Trophoblast cell (in vitro differentiated cells and primary cell): Measurements from ENCODE around the gene KRTAP9-9.

Experiments used
- DNase-seq, 2 donors: peaks; one replicate each; pipeline ENCODE4 v3.0.0-alpha.2; 2016
- H2AFZ ChIP-seq: 2 replicates; pipeline ENCODE4 v1.6.1; 2013; ENCODE audit warnings: low read length, moderate library complexity, mild to moderate bottlenecking; ENCODE audit not compliant: insufficient read depth, poor library complexity
- H2AK5ac ChIP-seq: 2 replicates; pipeline ENCODE4 v1.6.1; 2013; ENCODE audit warnings: mild to moderate bottlenecking, low read length
- H2BK120ac ChIP-seq: 2 replicates; pipeline ENCODE4 v1.6.1; 2013; ENCODE audit warnings: low read length, mild to moderate bottlenecking, moderate library complexity; ENCODE audit not compliant: insufficient read depth, poor library complexity
- H2BK12ac ChIP-seq: 2 replicates; pipeline ENCODE4 v1.6.1; 2013; ENCODE audit warnings: mild to moderate bottlenecking, low read length, moderate library complexity
- H2BK5ac ChIP-seq: 2 replicates; pipeline ENCODE4 v1.6.1; 2013; ENCODE audit warnings: low read length, low read depth, moderate library complexity, mild to moderate bottlenecking; ENCODE audit not compliant: poor library complexity
- H3K14ac ChIP-seq: 2 replicates; pipeline ENCODE4 v1.6.1; 2013; ENCODE audit warnings: mild to moderate bottlenecking, low read length
- H3K18ac ChIP-seq: 2 replicates; pipeline ENCODE4 v1.6.1; 2013; ENCODE audit warnings: mild to moderate bottlenecking, low read length
- H3K23ac ChIP-seq: 2 replicates; pipeline ENCODE4 v1.6.1; 2013; ENCODE audit warnings: low read length
- H3K27ac ChIP-seq: 2 replicates; pipeline ENCODE4 v1.5.1; 2013; ENCODE audit warnings: low read depth, mild to moderate bottlenecking, inconsistent platforms, low read length, moderate library complexity
- H3K27me3 ChIP-seq: 2 replicates; pipeline ENCODE4 v1.6.1; 2013; ENCODE audit warnings: inconsistent platforms, mild to moderate bottlenecking, low read length, moderate library complexity; ENCODE audit not compliant: insufficient read depth
- H3K36me3 ChIP-seq, 2 experiments: 1 replicate in 1 of 2; 2 replicates in 1 of 2; pipeline ENCODE4 v1.6.1; 2013; ENCODE audit warnings: low read length in 2 of 2, mild to moderate bottlenecking in 2 of 2, moderate library complexity in 1 of 2; ENCODE audit not compliant: insufficient read depth in 2 of 2, control insufficient read depth in 1 of 2
- H3K4ac ChIP-seq: 2 replicates; pipeline ENCODE4 v1.6.1; 2013; ENCODE audit warnings: low read depth, mild to moderate bottlenecking, low read length, moderate library complexity
- H3K4me1 ChIP-seq, 2 experiments: 1 replicate in 1 of 2; 2 replicates in 1 of 2; pipeline ENCODE4 v1.6.1; 2013; ENCODE audit warnings: low read length in 2 of 2, mild to moderate bottlenecking in 2 of 2, moderate library complexity in 1 of 2; ENCODE audit not compliant: insufficient read depth in 2 of 2, control insufficient read depth in 1 of 2
- H3K4me2 ChIP-seq: 2 replicates; pipeline ENCODE4 v1.6.1; 2013; ENCODE audit warnings: inconsistent platforms, mild to moderate bottlenecking, low read length, moderate library complexity
- H3K4me3 ChIP-seq: 2 replicates; pipeline ENCODE4 v1.5.1; 2013; ENCODE audit warnings: mild to moderate bottlenecking, low read depth, low read length, inconsistent platforms
- H3K79me1 ChIP-seq: one replicate; pipeline ENCODE4 v1.6.1; 2013; ENCODE audit warnings: low read length
- H3K79me2 ChIP-seq: 2 replicates; pipeline ENCODE4 v1.6.1; 2013; ENCODE audit warnings: low read length, mild to moderate bottlenecking; ENCODE audit not compliant: control insufficient read depth, insufficient read depth, poor library complexity
- H3K9ac ChIP-seq: 2 replicates; pipeline ENCODE4 v1.6.1; 2013; ENCODE audit warnings: mild to moderate bottlenecking, low read length
- H3K9me3 ChIP-seq: 2 replicates; pipeline ENCODE4 v1.6.1; 2013; ENCODE audit warnings: low read depth, mild to moderate bottlenecking, control low read depth, inconsistent platforms, low read length; ENCODE audit not compliant: insufficient read depth
- H4K12ac ChIP-seq: 2 replicates; pipeline ENCODE4 v1.6.1; 2013; ENCODE audit warnings: low read depth, mild to moderate bottlenecking, low read length, moderate library complexity
- H4K8ac ChIP-seq: 2 replicates; pipeline ENCODE4 v1.6.1; 2013; ENCODE audit warnings: low read depth, mild to moderate bottlenecking, low read length, moderate library complexity
- H4K91ac ChIP-seq: one replicate; pipeline ENCODE4 v1.6.1; 2013; ENCODE audit warnings: low read depth, mild to moderate bottlenecking, low read length, moderate library complexity
- WGBS: extraction: QIAGEN DNeasy Blood & Tissue Kit; methylation state at CpG from one replicate; pipeline ENCODE4 v1.1.7; 2013; ENCODE audit warnings: missing lambda C conversion rate; ENCODE audit not compliant: insufficient read length, insufficient coverage; ENCODE audit errors: extremely low coverage; 5-methylcytosine and 5-hydroxymethylcytosine counted together

KRTAP9-9 gene

DNA sequence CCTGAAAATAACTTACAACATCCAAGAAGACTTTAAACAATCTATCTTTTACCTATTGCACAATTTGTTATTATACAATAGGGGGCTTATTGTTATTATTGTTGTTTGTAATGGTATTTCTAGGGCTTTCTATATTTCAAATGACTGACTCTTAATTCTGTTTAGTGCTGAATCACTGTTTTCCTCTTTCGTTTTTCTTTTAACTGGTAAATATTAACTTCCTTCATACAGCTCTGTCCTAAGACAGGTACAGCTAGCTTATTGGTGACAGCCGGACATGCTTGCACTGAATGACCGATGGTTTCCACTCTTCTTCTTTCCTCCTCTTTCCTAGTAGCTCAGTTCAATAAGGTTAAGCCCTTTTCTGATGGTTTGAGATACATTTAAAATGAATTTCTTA lies 31.9 kb downstream of the KRTAP9-9 start:
- H2BK12ac ChIP-seq: no peak overlapping the region
- H3K23ac ChIP-seq: no peak overlapping the region
- no peak overlapping the region for H3K18ac ChIP-seq
- H3K79me1 ChIP-seq: peaks cover 6% of the 10 kb centered on the region
- H3K36me3 ChIP-seq: no peaks in the 10 kb centered on the region
- H3K9me3 ChIP-seq: no peaks in the 10 kb centered on the region
- H3K4me3 ChIP-seq: no peak overlapping the region
- H4K91ac ChIP-seq: no peak overlapping the region
- no peak overlapping the region for H2AK5ac ChIP-seq
- no CpG with 5 or more reads among the region's 3 CpGs for WGBS
- H3K4me2 ChIP-seq: no peak overlapping the region
- H3K4ac ChIP-seq: no peak overlapping the region
- no peak overlapping the region for H4K12ac ChIP-seq
- peaks cover 3% of the 10 kb centered on the region in 2 experiments for H3K4me1 ChIP-seq
- no peak overlapping the region for H3K14ac ChIP-seq
- no peaks in the 10 kb centered on the region for H3K27me3 ChIP-seq
- H3K9ac ChIP-seq: no peak overlapping the region
- no peak for DNase-seq
- no peak overlapping the region for H2BK120ac ChIP-seq
- no peak overlapping the region for H4K8ac ChIP-seq
- no peak overlapping the region for H2AFZ ChIP-seq
- H3K27ac ChIP-seq: no peak overlapping the region
- no peaks in the 10 kb centered on the region for H3K79me2 ChIP-seq
- no peak overlapping the region for H2BK5ac ChIP-seq

- Histone ChIP-seq H3K36me3 (no peaks in the 10 kb centered on the region), H3K18ac (no peak overlapping the region), H3K4me3 (no peak overlapping the region), H3K9me3 (peaks cover 5% of the 10 kb centered on the region), H3K27ac (no peak overlapping the region), H4K8ac (no peak overlapping the region), H3K79me1 (no peaks in the 10 kb centered on the region), H3K14ac (no peak overlapping the region), H3K4ac (no peak overlapping the region), H2AK5ac (no peak overlapping the region), H4K12ac (no peak overlapping the region), H3K4me2 (no peak overlapping the region), H3K27me3 (no peaks in the 10 kb centered on the region), H3K4me1 (no peaks in the 10 kb centered on the region), H2BK5ac (no peak overlapping the region), H2BK12ac (no peak overlapping the region), H2AFZ (no peak overlapping the region), H3K9ac (no peak overlapping the region), H3K23ac (no peak overlapping the region), H2BK120ac (no peak overlapping the region), H3K79me2 (no peaks in the 10 kb centered on the region), H4K91ac (no peak overlapping the region)
- no CpG with 5 or more reads among the region's 1 CpG for WGBS
- DNase-seq: no peak
Observed at GRCh38 chr17:41294016-41294415, 38.8 kb downstream of the KRTAP9-9 start.

- Histone ChIP-seq H3K4me2 (no peak overlapping the region), H3K4me1 (no peaks in the 10 kb centered on the region), H2BK120ac (no peak overlapping the region), H3K18ac (no peak overlapping the region), H2BK12ac (no peak overlapping the region), H4K12ac (no peak overlapping the region), H3K27ac (no peak overlapping the region), H2AFZ (no peak overlapping the region), H2BK5ac (no peak overlapping the region), H3K9me3 (peaks cover 5% of the 10 kb centered on the region), H4K91ac (no peak overlapping the region), H3K14ac (no peak overlapping the region), H3K4ac (no peak overlapping the region), H2AK5ac (no peak overlapping the region), H3K9ac (no peak overlapping the region), H3K36me3 (no peaks in the 10 kb centered on the region), H4K8ac (no peak overlapping the region), H3K23ac (no peak overlapping the region), H3K27me3 (no peaks in the 10 kb centered on the region), H3K4me3 (no peak overlapping the region), H3K79me1 (no peaks in the 10 kb centered on the region), H3K79me2 (no peaks in the 10 kb centered on the region)
- WGBS: no CpG with 5 or more reads among the region's 1 CpG
- DNase-seq: no peak
Observed at GRCh38 chr17:41296846-41297245, 41.7 kb downstream of the KRTAP9-9 start.

GRCh38 chr17:41298458-41299135 lies 43.4 kb downstream of the KRTAP9-9 start:
- no peak overlapping the region for H3K4me2 ChIP-seq
- no peak overlapping the region for H2BK5ac ChIP-seq
- no peaks in the 10 kb centered on the region for H3K4me1 ChIP-seq
- WGBS: no CpG with 5 or more reads among the region's 20 CpGs
- no peak overlapping the region for H2AK5ac ChIP-seq
- H3K4me3 ChIP-seq: no peak overlapping the region
- no peak overlapping the region for H3K4ac ChIP-seq
- no peaks in the 10 kb centered on the region for H3K36me3 ChIP-seq
- H3K9me3 ChIP-seq: peaks cover 8% of the 10 kb centered on the region
- H2AFZ ChIP-seq: no peak overlapping the region
- DNase-seq: no peak
- H3K23ac ChIP-seq: no peak overlapping the region
- H3K27me3 ChIP-seq: no peaks in the 10 kb centered on the region
- no peaks in the 10 kb centered on the region for H3K79me1 ChIP-seq
- no peak overlapping the region for H3K14ac ChIP-seq
- H3K27ac ChIP-seq: no peak overlapping the region
- H2BK12ac ChIP-seq: no peak overlapping the region
- no peak overlapping the region for H4K91ac ChIP-seq
- no peak overlapping the region for H4K8ac ChIP-seq
- no peaks in the 10 kb centered on the region for H3K79me2 ChIP-seq
- no peak overlapping the region for H2BK120ac ChIP-seq
- no peak overlapping the region for H3K18ac ChIP-seq
- no peak overlapping the region for H3K9ac ChIP-seq
- no peak overlapping the region for H4K12ac ChIP-seq
